Mesendoderm (in vitro differentiated cells): Measurements from ENCODE around the gene KLF18.
A peak's percentile ranks its signal among the peaks of the same experiment; 100 is the strongest.

Experiments
- DNase-seq: peaks from one replicate; pipeline ENCODE4 v3.0.0; 2013
- H2AK5ac ChIP-seq: 2 replicates; pipeline ENCODE4 v1.6.1; 2013; ENCODE audit warnings: low read length, inconsistent platforms
- H2BK120ac ChIP-seq: 2 replicates; pipeline ENCODE4 v1.6.1; 2013; ENCODE audit warnings: low read depth, mild to moderate bottlenecking, low read length, moderate library complexity, mixed read lengths
- H2BK15ac ChIP-seq: replicated peaks from 2 replicates; pipeline ENCODE4 v1.6.1; 2013; ENCODE audit warnings: low read depth, mild to moderate bottlenecking, moderate library complexity
- H2BK5ac ChIP-seq: 2 replicates; pipeline ENCODE4 v1.6.1; 2013; ENCODE audit warnings: low read length, inconsistent platforms
- H3K18ac ChIP-seq: 2 replicates; pipeline ENCODE4 v1.6.1; 2013; ENCODE audit warnings: mild to moderate bottlenecking, low read length, mixed read lengths
- H3K23ac ChIP-seq: one replicate; pipeline ENCODE4 v1.6.1; 2013; ENCODE audit warnings: low read length
- H3K27ac ChIP-seq: 2 replicates; pipeline ENCODE4 v1.5.1; 2013; ENCODE audit warnings: low read depth, mild to moderate bottlenecking, inconsistent platforms, low read length, moderate library complexity
- H3K27me3 ChIP-seq: 2 replicates; pipeline ENCODE4 v1.6.1; 2013; ENCODE audit warnings: low read length, control low read depth, mild to moderate bottlenecking, inconsistent platforms; ENCODE audit not compliant: insufficient read depth, poor library complexity
- H3K36me3 ChIP-seq: 2 replicates; pipeline ENCODE4 v1.6.1; 2013; ENCODE audit warnings: low read length, inconsistent platforms; ENCODE audit not compliant: control insufficient read depth, insufficient read depth
- H3K4ac ChIP-seq: one replicate; pipeline ENCODE4 v1.6.1; 2013; ENCODE audit warnings: low read depth, mild to moderate bottlenecking, low read length, moderate library complexity
- H3K4me1 ChIP-seq: 2 replicates; pipeline ENCODE4 v1.6.1; 2013; ENCODE audit warnings: low read depth, low read length, inconsistent platforms; ENCODE audit not compliant: control insufficient read depth
- H3K4me2 ChIP-seq: 2 replicates; pipeline ENCODE4 v1.6.1; 2013; ENCODE audit warnings: low read length
- H3K4me3 ChIP-seq: 2 replicates; pipeline ENCODE4 v1.5.1; 2013; ENCODE audit warnings: mild to moderate bottlenecking, low read length
- H3K56ac ChIP-seq: one replicate; pipeline ENCODE4 v1.6.1; 2013; ENCODE audit warnings: low read length
- H3K79me1 ChIP-seq: 2 replicates; pipeline ENCODE4 v1.6.1; 2013; ENCODE audit warnings: low read length, inconsistent platforms
- H3K79me2 ChIP-seq: 2 replicates; pipeline ENCODE4 v1.6.1; 2013; ENCODE audit warnings: mild to moderate bottlenecking, low read length; ENCODE audit not compliant: control insufficient read depth, insufficient read depth
- H3K9ac ChIP-seq: 2 replicates; pipeline ENCODE4 v1.6.1; 2013; ENCODE audit warnings: low read length, inconsistent platforms
- H4K5ac ChIP-seq: one replicate; pipeline ENCODE4 v1.6.1; 2013; ENCODE audit warnings: low read length
- H4K8ac ChIP-seq: one replicate; pipeline ENCODE4 v1.6.1; 2013; ENCODE audit warnings: low read depth, mild to moderate bottlenecking, control low read depth, low read length, moderate library complexity
- WGBS: extraction: QIAGEN DNeasy Blood & Tissue Kit; methylation state at CpG from one replicate; pipeline ENCODE4 v1.1.7; 2013; ENCODE audit warnings: low lambda C conversion rate, missing lambda C conversion rate; ENCODE audit not compliant: insufficient coverage; ENCODE audit errors: extremely low coverage; 5-methylcytosine and 5-hydroxymethylcytosine counted together

KLF18 gene

GRCh38 chr1:44157903-44158302, 16.5 kb upstream of the KLF18 start:
- no peaks in the 10 kb centered on the region for H3K79me1 ChIP-seq
- no peak overlapping the region for H3K4ac ChIP-seq
- H2BK15ac ChIP-seq: no peak overlapping the region
- H3K56ac ChIP-seq: no peak overlapping the region
- no peak for DNase-seq
- H3K36me3 ChIP-seq: no peaks in the 10 kb centered on the region
- H2BK120ac ChIP-seq: no peak overlapping the region
- no peak overlapping the region for H3K23ac ChIP-seq
- no peak overlapping the region for H2AK5ac ChIP-seq
- no peak overlapping the region for H3K18ac ChIP-seq
- no CpG with 5 or more reads among the region's 1 CpG for WGBS
- no peaks in the 10 kb centered on the region for H3K4me1 ChIP-seq
- no peak overlapping the region for H2BK5ac ChIP-seq
- no peaks in the 10 kb centered on the region for H3K27me3 ChIP-seq
- H3K27ac ChIP-seq: no peak overlapping the region
- no peaks in the 10 kb centered on the region for H3K79me2 ChIP-seq
- H3K9ac ChIP-seq: no peak overlapping the region
- no peak overlapping the region for H4K5ac ChIP-seq
- no peak overlapping the region for H3K4me3 ChIP-seq
- H4K8ac ChIP-seq: no peak overlapping the region
- H3K4me2 ChIP-seq: no peak overlapping the region

DNA sequence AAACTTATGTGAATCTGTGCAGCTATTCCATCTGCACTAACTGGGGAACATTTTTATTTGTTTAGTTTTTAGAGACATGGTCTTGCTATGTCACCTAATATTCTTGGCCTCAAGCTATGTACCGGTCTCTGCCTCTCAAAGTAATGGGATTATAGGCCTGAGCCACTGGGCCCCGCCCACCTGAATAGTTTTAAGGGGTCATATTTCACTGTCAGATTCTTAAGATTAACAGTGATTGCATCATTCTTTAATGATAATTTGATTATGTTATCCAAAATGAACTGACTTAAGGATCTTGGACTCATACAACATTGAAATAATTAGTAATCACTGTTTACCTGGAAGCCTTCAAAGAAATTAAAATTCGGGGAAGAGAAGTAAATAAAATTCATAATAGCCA, 12.6 kb upstream of the KLF18 start:
- Histone ChIP-seq H3K27me3 (no peaks in the 10 kb centered on the region), H4K8ac (no peak overlapping the region), H3K56ac (no peak overlapping the region), H3K36me3 (no peaks in the 10 kb centered on the region), H3K23ac (no peak overlapping the region), H3K79me2 (no peaks in the 10 kb centered on the region), H2BK15ac (no peak overlapping the region), H2BK120ac (no peak overlapping the region), H3K9ac (no peak overlapping the region), H3K4me2 (no peak overlapping the region), H4K5ac (no peak overlapping the region), H3K27ac (no peak overlapping the region), H2AK5ac (no peak overlapping the region), H2BK5ac (no peak overlapping the region), H3K4ac (no peak overlapping the region), H3K79me1 (no peaks in the 10 kb centered on the region), H3K18ac (no peak overlapping the region), H3K4me3 (no peak overlapping the region), H3K4me1 (no peaks in the 10 kb centered on the region)
- DNase-seq: peak; percentile 82
- no CpG with 5 or more reads among the region's 3 CpGs for WGBS

- Histone ChIP-seq H2BK5ac (no peak overlapping the region), H3K9ac (no peak overlapping the region), H2BK120ac (no peak overlapping the region), H3K4me3 (no peak overlapping the region), H3K4ac (no peak overlapping the region), H3K79me1 (no peaks in the 10 kb centered on the region), H2BK15ac (no peak overlapping the region), H3K18ac (no peak overlapping the region), H4K5ac (no peak overlapping the region), H3K56ac (no peak overlapping the region), H3K23ac (no peak overlapping the region), H3K4me2 (no peak overlapping the region), H3K79me2 (no peaks in the 10 kb centered on the region), H4K8ac (no peak overlapping the region), H3K36me3 (no peaks in the 10 kb centered on the region), H3K27me3 (no peaks in the 10 kb centered on the region), H3K4me1 (no peaks in the 10 kb centered on the region), H3K27ac (no peak overlapping the region), H2AK5ac (no peak overlapping the region)
- no peak for DNase-seq
- WGBS: no CpG with 5 or more reads among the region's 1 CpG
These were observed 11.3 kb upstream of the KLF18 start for GRCh38 chr1:44152692-44153091.

- no peaks in the 10 kb centered on the region for H3K79me2 ChIP-seq
- no peaks in the 10 kb centered on the region for H3K36me3 ChIP-seq
- no peak overlapping the region for H3K4me2 ChIP-seq
- WGBS: no CpG with 5 or more reads among the region's 1 CpG
- H2BK15ac ChIP-seq: no peak overlapping the region
- no peaks in the 10 kb centered on the region for H3K27me3 ChIP-seq
- no peak overlapping the region for H4K8ac ChIP-seq
- no peak overlapping the region for H3K4me3 ChIP-seq
- no peak overlapping the region for H4K5ac ChIP-seq
- no peak overlapping the region for H3K4ac ChIP-seq
- no peaks in the 10 kb centered on the region for H3K79me1 ChIP-seq
- H2BK120ac ChIP-seq: no peak overlapping the region
- no peak overlapping the region for H3K27ac ChIP-seq
- H2BK5ac ChIP-seq: no peak overlapping the region
- no peaks in the 10 kb centered on the region for H3K4me1 ChIP-seq
- H3K56ac ChIP-seq: no peak overlapping the region
- no peak overlapping the region for H3K18ac ChIP-seq
- no peak overlapping the region for H3K23ac ChIP-seq
- no peak for DNase-seq
- H2AK5ac ChIP-seq: no peak overlapping the region
- H3K9ac ChIP-seq: no peak overlapping the region
These were observed 10.4 kb upstream of the KLF18 start for GRCh38 chr1:44151808-44152207.

- Histone ChIP-seq H3K9ac (no peak overlapping the region), H2BK15ac (no peak overlapping the region), H3K27me3 (no peaks in the 10 kb centered on the region), H2AK5ac (no peak overlapping the region), H3K4me1 (no peaks in the 10 kb centered on the region), H3K79me2 (no peaks in the 10 kb centered on the region), H3K4me2 (no peak overlapping the region), H3K79me1 (no peaks in the 10 kb centered on the region), H2BK5ac (no peak overlapping the region), H3K4ac (no peak overlapping the region), H3K4me3 (no peak overlapping the region), H3K56ac (no peak overlapping the region), H2BK120ac (no peak overlapping the region), H4K8ac (no peak overlapping the region), H3K27ac (no peak overlapping the region), H4K5ac (no peak overlapping the region), H3K36me3 (no peaks in the 10 kb centered on the region), H3K18ac (no peak overlapping the region), H3K23ac (no peak overlapping the region)
- WGBS: no CpG with 5 or more reads among the region's 6 CpGs
- DNase-seq: no peak
These were observed 9.9 kb upstream of the KLF18 start for GRCh38 chr1:44151332-44151731.

DNA sequence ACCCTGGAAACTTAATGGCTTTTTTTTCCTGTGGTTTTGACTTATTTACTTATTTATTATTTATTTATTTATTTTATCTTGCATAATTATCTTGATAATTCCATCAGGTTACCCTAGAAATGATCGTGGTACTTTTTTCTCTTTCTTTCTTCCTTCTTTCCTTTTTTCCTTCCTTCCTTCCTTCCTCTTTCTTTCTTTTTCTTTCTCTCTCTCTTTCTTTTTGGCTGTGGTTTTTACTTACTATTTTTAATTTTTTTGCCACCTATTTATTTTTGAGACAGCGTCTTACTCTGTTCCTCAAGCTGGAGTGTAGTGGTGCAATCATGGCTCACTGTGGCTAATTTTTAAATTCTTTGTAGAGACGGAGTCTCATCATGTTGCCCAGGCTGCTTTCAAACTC, 6.2 kb upstream of the KLF18 start:
- Histone ChIP-seq H3K56ac (no peak overlapping the region), H3K18ac (no peak overlapping the region), H2BK5ac (no peak overlapping the region), H3K27me3 (no peaks in the 10 kb centered on the region), H4K8ac (no peak overlapping the region), H2AK5ac (no peak overlapping the region), H3K4me3 (no peak overlapping the region), H3K79me1 (no peaks in the 10 kb centered on the region), H2BK15ac (no peak overlapping the region), H3K27ac (no peak overlapping the region), H3K4me2 (no peak overlapping the region), H3K4ac (no peak overlapping the region), H3K79me2 (no peaks in the 10 kb centered on the region), H2BK120ac (no peak overlapping the region), H3K23ac (no peak overlapping the region), H3K9ac (no peak overlapping the region), H4K5ac (no peak overlapping the region), H3K36me3 (no peaks in the 10 kb centered on the region), H3K4me1 (no peaks in the 10 kb centered on the region)
- DNase-seq: no peak
- no CpG with 5 or more reads among the region's 3 CpGs for WGBS
